Panc1 (cell line): ENCODE data around the gene MCM7.

ENCODE experiments used
- POLR2AphosphoS5 ChIP-seq: IDR thresholded peaks from 2 replicates; pipeline ENCODE4 v1.6.1; 2012; ENCODE audit warnings: mild to moderate bottlenecking, low read depth, low read length, moderate library complexity
- SIN3A ChIP-seq: IDR thresholded peaks from 2 replicates; pipeline ENCODE4 v1.6.1; 2012; ENCODE audit warnings: low read depth, mild to moderate bottlenecking, low read length, moderate library complexity, borderline replicate concordance; ENCODE audit not compliant: insufficient read depth
- TF ChIP-seq, protein P1 (sequence below): fragments of 450-650 bp; IDR thresholded peaks from 2 replicates; pipeline ENCODE4 v1.5.1; 2017; ENCODE audit warnings: mild to moderate bottlenecking

DNA sequence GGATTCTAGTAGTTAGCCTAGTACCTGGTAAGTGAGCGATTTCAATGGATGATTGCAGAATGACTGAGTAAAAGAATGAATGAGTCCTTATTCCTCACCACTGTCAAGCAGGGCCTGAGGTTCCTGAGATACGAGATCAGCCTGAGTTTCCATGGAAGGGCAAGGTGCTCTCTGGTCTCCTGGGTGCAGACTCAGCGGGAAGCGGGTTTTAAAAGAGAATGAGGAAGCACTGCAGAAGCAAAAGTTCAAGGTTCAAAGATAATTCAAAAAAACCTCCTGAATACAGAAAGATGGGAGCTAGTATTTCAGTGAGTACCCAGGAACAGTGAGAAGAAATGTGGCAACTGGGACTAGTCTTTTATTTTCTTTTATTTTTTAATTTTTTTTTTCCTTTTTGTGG is 24.0 kb downstream of the MCM7 start:
- TF ChIP-seq, protein P1, sequence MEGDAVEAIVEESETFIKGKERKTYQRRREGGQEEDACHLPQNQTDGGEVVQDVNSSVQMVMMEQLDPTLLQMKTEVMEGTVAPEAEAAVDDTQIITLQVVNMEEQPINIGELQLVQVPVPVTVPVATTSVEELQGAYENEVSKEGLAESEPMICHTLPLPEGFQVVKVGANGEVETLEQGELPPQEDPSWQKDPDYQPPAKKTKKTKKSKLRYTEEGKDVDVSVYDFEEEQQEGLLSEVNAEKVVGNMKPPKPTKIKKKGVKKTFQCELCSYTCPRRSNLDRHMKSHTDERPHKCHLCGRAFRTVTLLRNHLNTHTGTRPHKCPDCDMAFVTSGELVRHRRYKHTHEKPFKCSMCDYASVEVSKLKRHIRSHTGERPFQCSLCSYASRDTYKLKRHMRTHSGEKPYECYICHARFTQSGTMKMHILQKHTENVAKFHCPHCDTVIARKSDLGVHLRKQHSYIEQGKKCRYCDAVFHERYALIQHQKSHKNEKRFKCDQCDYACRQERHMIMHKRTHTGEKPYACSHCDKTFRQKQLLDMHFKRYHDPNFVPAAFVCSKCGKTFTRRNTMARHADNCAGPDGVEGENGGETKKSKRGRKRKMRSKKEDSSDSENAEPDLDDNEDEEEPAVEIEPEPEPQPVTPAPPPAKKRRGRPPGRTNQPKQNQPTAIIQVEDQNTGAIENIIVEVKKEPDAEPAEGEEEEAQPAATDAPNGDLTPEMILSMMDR: no peak
- TF ChIP-seq POLR2AphosphoS5 (no peak), SIN3A (no peak)
